Loucy (cell line): ENCODE data around the gene SH3RF1.
"Not testable (repeated sequence)": the region's sequence is repeated elsewhere in the genome, so short reads cannot be mapped to it uniquely, and the experiment has no call there.

Experiments used
- H2AFZ ChIP-seq: fragments of 200-600 bp; sonication (generic); 2 replicates; pipeline ENCODE4 v1.6.0; 2016; ENCODE audit warnings: antibody characterized with exemption, mild to moderate bottlenecking, low read length, moderate library complexity
- H3F3A ChIP-seq: fragments of 200-600 bp; 2 replicates; pipeline ENCODE4 v1.6.0; 2016; ENCODE audit warnings: antibody characterized with exemption, low read depth, mild to moderate bottlenecking
- H3K27me3 ChIP-seq: fragments of 200-600 bp; sonication (generic); 2 replicates; pipeline ENCODE4 v1.6.1; 2014; ENCODE audit warnings: low read length, mild to moderate bottlenecking; ENCODE audit not compliant: insufficient read depth, poor library complexity, severe bottlenecking
- H3K36me3 ChIP-seq: fragments of 200-600 bp; sonication (generic); 2 replicates; pipeline ENCODE4 v1.6.1; 2016; ENCODE audit warnings: low read length; ENCODE audit not compliant: insufficient read depth
- H3K4me1 ChIP-seq: fragments of 200-600 bp; sonication (generic); 2 replicates; pipeline ENCODE4 v1.5.1; 2014; ENCODE audit warnings: low read length, mild to moderate bottlenecking; ENCODE audit not compliant: insufficient read depth, poor library complexity, severe bottlenecking
- H3K4me2 ChIP-seq: fragments of 200-600 bp; sonication (generic); 2 replicates; pipeline ENCODE4 v1.6.0; 2014; ENCODE audit warnings: antibody characterized with exemption, low read length, low read depth, mild to moderate bottlenecking; ENCODE audit not compliant: poor library complexity, severe bottlenecking
- H3K4me3 ChIP-seq: fragments of 200-600 bp; sonication (generic); 2 replicates; pipeline ENCODE4 v1.5.1; 2014; ENCODE audit warnings: low read length, mild to moderate bottlenecking, mixed read lengths; ENCODE audit not compliant: poor library complexity, severe bottlenecking
- H3K79me2 ChIP-seq: fragments of 200-600 bp; sonication (generic); 2 replicates; pipeline ENCODE4 v1.6.1; 2014; ENCODE audit warnings: low read length; ENCODE audit not compliant: insufficient read depth
- H3K9ac ChIP-seq: fragments of 200-600 bp; sonication (generic); 2 replicates; pipeline ENCODE4 v1.6.0; 2014; ENCODE audit warnings: mild to moderate bottlenecking, low read depth, low read length, moderate library complexity; ENCODE audit not compliant: poor library complexity, severe bottlenecking
- H3K9me2 ChIP-seq: fragments of 200-600 bp; sonication (generic); replicated peaks from 2 replicates; pipeline ENCODE4 v1.6.1; 2016; ENCODE audit warnings: low read depth, low read length, mixed read lengths
- H3K9me3 ChIP-seq: fragments of 200-600 bp; sonication (generic); 2 replicates; pipeline ENCODE4 v1.6.1; 2014; ENCODE audit warnings: mild to moderate bottlenecking, antibody characterized with exemption, low read length, low read depth; ENCODE audit not compliant: insufficient read depth
- H4K20me1 ChIP-seq: fragments of 200-600 bp; sonication (generic); 2 replicates; pipeline ENCODE4 v1.6.0; 2014; ENCODE audit warnings: antibody characterized with exemption, low read length, mild to moderate bottlenecking; ENCODE audit not compliant: insufficient read depth, poor library complexity, severe bottlenecking
- EZH2phosphoT487 ChIP-seq: fragments of 200-600 bp; IDR thresholded peaks from 2 replicates; pipeline ENCODE4 v1.6.1; 2018; ENCODE audit warnings: antibody characterized with exemption, mild to moderate bottlenecking, moderate library complexity, borderline replicate concordance
- TF ChIP-seq, protein P1 (sequence below): fragments of 200-600 bp; sonication (generic); conservative IDR thresholded peaks from 2 replicates; pipeline ENCODE4 v1.5.1; 2014; ENCODE audit warnings: mild to moderate bottlenecking, antibody characterized with exemption, low read length

The SH3RF1 gene

DNA sequence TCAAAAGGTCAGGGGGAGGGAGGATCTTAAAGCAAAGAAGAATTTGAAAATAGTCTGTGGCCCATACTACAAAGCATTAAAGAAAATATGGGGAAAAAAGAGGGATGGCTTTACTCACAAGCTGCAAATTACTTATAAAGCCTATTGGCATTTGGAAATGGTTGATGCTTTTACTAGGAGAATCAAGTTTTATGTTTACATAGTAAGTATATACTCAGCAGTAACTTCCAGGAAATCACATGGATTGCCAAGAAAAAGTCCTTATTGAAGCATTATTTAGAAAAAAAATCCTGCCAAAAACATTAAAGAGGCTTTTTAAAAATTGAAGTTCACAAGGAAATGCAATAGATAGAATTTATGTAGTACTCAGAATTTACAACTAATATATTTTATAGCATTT is 8.4 kb upstream of the SH3RF1 start:
- TF ChIP-seq, protein P1, sequence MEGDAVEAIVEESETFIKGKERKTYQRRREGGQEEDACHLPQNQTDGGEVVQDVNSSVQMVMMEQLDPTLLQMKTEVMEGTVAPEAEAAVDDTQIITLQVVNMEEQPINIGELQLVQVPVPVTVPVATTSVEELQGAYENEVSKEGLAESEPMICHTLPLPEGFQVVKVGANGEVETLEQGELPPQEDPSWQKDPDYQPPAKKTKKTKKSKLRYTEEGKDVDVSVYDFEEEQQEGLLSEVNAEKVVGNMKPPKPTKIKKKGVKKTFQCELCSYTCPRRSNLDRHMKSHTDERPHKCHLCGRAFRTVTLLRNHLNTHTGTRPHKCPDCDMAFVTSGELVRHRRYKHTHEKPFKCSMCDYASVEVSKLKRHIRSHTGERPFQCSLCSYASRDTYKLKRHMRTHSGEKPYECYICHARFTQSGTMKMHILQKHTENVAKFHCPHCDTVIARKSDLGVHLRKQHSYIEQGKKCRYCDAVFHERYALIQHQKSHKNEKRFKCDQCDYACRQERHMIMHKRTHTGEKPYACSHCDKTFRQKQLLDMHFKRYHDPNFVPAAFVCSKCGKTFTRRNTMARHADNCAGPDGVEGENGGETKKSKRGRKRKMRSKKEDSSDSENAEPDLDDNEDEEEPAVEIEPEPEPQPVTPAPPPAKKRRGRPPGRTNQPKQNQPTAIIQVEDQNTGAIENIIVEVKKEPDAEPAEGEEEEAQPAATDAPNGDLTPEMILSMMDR: no peak
- no peak for TF ChIP-seq EZH2phosphoT487
- Histone ChIP-seq H3K36me3 (no peaks in the 10 kb centered on the region), H3K4me2 (no peak overlapping the region), H3K9ac (no peak overlapping the region), H2AFZ (no peak overlapping the region), H3K27me3 (no peaks in the 10 kb centered on the region), H3K79me2 (no peaks in the 10 kb centered on the region), H4K20me1 (no peaks in the 10 kb centered on the region), H3K4me1 (no peaks in the 10 kb centered on the region), H3F3A (no peaks in the 10 kb centered on the region), H3K9me2 (no peaks in the 10 kb centered on the region), H3K9me3 (no peaks in the 10 kb centered on the region), H3K4me3 (no peak overlapping the region)

- Histone ChIP-seq H3K36me3 (no peaks in the 10 kb centered on the region), H3K9me2 (no peaks in the 10 kb centered on the region), H3K9me3 (no peaks in the 10 kb centered on the region), H2AFZ (no peak overlapping the region), H3K4me1 (no peaks in the 10 kb centered on the region), H4K20me1 (no peaks in the 10 kb centered on the region), H3K27me3 (no peaks in the 10 kb centered on the region), H3K4me2 (no peak overlapping the region), H3F3A (no peaks in the 10 kb centered on the region), H3K9ac (no peak overlapping the region), H3K4me3 (no peak overlapping the region), H3K79me2 (no peaks in the 10 kb centered on the region)
- no peak for TF ChIP-seq EZH2phosphoT487
- TF ChIP-seq, protein P1: no peak
Measured at GRCh38 chr4:169278624-169279023, 7.9 kb upstream of the SH3RF1 start.

DNA sequence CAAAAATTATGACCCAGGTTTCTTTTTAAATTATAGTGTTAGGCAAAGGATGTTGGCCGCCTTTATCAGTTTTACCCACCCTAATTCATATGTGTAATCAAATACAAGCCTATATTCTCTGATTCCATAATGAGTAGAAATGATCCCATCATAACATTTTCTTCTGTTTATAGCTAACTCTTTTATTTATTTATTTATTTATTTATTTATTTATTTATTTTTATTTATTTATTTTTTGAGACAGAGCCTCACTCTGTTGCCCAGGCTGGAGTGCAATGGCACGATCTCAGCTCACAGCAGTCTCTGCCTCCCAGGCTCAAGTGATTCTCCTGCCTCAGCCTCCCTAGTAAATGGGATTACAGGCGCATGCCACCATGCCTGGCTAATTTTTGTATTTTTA is 7.1 kb upstream of the SH3RF1 start:
- not testable (repeated sequence) for H3K36me3 ChIP-seq, H3F3A ChIP-seq, H3K4me3 ChIP-seq, H4K20me1 ChIP-seq, H3K9me3 ChIP-seq, H2AFZ ChIP-seq, H3K9me2 ChIP-seq, H3K79me2 ChIP-seq, H3K27me3 ChIP-seq, H3K4me2 ChIP-seq, H3K4me1 ChIP-seq, H3K9ac ChIP-seq

- no peaks in the 10 kb centered on the region for H3K79me2 ChIP-seq
- H4K20me1 ChIP-seq: no peaks in the 10 kb centered on the region
- H3K9me2 ChIP-seq: no peaks in the 10 kb centered on the region
- no peaks in the 10 kb centered on the region for H3K9me3 ChIP-seq
- H3K27me3 ChIP-seq: no peaks in the 10 kb centered on the region
- no peaks in the 10 kb centered on the region for H3K36me3 ChIP-seq
- H3K9ac ChIP-seq: no peak overlapping the region
- TF ChIP-seq, protein P1: no peak
- no peak for TF ChIP-seq EZH2phosphoT487
- peaks cover 3% of the 10 kb centered on the region; the same call in 1 of the 2 replicates for H3F3A ChIP-seq
- no peak overlapping the region for H3K4me3 ChIP-seq
- no peak overlapping the region for H3K4me2 ChIP-seq
- H2AFZ ChIP-seq: no peak overlapping the region
- peaks cover 8% of the 10 kb centered on the region for H3K4me1 ChIP-seq
Measured at GRCh38 chr4:169275180-169275579, 4.4 kb upstream of the SH3RF1 start.
